HK-2 (cell line): ENCODE data around the gene SULT1A1.
"Not testable (repeated sequence)": the region's sequence is repeated elsewhere in the genome, so short reads cannot be mapped to it uniquely, and the experiment has no call there.

Source experiments
- DNase-seq: peaks from one replicate; pipeline ENCODE4 v3.0.0-alpha.2; 2018; ENCODE audit not compliant: unreplicated experiment

Gene SULT1A1

DNA sequence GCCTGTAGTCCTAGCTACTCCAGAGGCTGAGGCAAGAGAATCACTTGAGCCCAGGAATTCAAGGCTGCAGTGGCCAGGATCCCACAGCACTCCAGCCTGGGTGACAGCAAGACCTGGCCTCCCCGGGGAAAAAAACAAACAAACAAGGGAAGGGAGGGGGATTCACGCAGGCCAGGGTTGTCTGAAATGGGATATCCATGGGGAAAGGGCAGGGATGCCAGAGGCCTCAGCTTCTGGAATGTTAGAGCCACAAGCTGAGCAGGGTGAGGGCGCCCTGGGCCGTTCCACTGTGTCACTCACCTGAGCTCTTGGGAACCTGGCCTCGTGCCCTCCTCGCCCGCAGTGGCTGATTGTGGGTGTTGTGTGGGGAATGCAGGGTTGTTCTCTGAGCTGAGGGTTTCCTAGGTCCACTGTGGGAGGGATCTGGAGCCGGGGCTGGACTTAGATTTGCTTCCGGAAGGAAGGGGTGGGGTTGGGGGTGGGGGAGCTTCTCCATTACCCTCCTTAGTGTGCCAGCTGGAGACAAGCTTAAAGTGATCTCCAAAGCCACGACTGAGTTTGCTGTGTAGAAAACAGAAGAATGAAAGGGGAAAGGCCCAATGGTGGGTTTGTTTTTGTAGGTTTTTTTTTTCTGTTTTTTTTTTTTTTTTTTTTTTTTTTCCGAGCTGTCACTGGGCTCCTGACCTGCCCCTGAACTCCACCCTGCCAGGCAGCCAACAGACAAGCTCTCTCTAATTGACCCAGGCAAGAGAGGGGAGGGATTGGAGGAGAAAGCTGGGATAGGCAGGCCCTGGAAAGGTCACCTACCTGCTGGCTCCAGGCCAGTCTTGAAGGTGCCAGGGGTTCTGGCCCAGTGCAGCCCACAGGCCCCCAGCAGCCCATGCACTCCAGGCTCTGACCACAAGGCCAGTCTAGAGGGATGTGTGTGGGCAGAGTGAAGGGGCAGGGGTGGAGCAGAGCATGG lies at the start of gene SULT1A1:
SULT1A1 (minus strand) TSS at position 414 of the 964 bp plus-strand sequence. CDS start 1,189 bp downstream, outside the sequence.
- peak; percentile 59 for DNase-seq

GRCh38 chr16:28639959-28640358 lies 30.1 kb upstream of the SULT1A1 start:
- not testable (repeated sequence) for DNase-seq

- DNase-seq = not testable (repeated sequence)
Measured at GRCh38 chr16:28638359-28638758, 28.5 kb upstream of the SULT1A1 start.

GRCh38 chr16:28637765-28638164 lies 27.9 kb upstream of the SULT1A1 start, which contains the start of gene NPIPB8:
Gene NPIPB8, plus strand, starts transcription at chr16:28638065. Its CDS starts 296 bp downstream, at chr16:28638361.
- DNase-seq = not testable (repeated sequence)

GRCh38 chr16:28636093-28636823 lies 26.4 kb upstream of the SULT1A1 start:
- DNase-seq = not testable (repeated sequence)

DNA sequence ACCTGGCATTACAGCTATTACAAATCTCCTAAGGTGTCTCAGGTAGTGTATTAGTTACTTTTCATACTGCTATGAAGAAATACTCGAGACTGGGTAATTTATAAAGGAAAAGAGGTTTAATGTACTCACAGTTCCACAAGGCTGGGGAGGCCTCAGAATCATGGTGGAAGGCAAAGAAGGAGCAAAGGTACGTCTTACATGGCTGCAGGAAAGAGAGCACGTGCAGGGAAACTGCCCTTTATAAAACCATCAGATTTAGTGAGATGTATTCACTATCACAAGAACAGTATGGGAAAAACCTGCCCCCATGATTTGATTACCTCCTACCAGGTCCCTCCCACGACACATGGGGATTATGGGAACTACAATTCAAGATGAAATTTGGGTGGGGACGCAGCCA lies 21.1 kb upstream of the SULT1A1 start:
- not testable (repeated sequence) for DNase-seq

DNA sequence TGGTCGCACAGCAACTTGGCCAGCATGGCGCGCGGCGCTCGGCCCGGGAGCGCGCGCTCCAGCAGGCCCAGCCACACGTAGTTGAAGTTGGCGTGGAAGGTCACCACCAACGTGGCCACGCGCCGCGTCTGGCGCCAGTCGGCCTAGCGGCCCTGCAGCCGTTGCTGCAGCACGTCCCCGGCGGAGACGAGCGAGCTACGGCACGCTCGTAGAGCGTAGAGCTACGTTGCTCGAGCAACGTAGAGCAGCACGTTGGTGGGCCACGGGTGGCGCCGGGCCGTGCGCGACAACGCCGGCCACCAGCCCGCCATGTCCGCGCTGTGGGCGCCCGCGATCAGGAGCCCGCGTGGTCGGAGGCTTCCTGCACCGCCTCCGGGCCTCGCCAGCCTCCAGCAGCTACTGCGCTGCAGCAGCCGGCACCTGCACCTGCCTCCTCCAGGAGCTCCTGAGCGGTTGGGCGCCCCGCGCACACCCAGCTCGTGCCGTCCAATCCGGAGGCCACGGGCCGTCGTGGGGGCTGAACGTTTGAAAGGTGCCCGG lies 13.4 kb upstream of the SULT1A1 start:
- peak; percentile 67 for DNase-seq

DNA sequence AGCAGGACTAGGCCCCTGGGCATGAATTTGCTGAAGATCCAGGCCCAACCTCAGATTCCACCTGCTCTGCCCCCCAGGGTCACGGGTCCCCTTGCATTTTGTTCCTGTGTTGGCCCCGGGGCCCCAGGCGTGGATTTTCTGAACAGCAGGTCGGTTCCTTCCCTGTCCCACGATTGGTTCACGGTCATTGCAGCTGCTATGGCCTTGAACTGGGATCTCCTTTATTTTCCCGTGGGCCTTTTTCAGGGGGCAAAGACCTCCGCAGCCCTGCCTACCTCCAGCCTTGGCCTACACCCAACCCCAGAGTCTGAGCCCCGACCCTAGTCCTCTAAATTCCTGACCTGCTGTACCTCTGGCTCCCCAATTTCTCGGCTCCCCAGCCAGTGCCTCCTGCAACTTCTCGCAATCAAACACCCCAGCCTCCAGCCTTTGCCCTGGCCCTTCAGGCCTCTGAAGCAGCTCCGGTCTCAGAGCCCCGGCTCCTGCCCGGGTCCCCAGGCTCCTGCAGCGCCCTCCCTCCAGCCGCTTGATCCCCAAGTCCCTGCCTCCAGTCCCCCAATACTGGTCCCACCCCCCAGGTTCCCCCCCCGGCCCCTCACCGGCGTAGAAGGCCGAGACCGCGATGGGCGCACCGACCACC lies 12.8 kb upstream of the SULT1A1 start:
- not testable (repeated sequence) for DNase-seq

GRCh38 chr16:28621481-28622155 lies 11.8 kb upstream of the SULT1A1 start:
- DNase-seq = no peak

GRCh38 chr16:28620316-28620715 lies 10.5 kb upstream of the SULT1A1 start:
- DNase-seq = not testable (repeated sequence)

GRCh38 chr16:28617874-28618273 lies 8.0 kb upstream of the SULT1A1 start:
- DNase-seq = no peak

DNA sequence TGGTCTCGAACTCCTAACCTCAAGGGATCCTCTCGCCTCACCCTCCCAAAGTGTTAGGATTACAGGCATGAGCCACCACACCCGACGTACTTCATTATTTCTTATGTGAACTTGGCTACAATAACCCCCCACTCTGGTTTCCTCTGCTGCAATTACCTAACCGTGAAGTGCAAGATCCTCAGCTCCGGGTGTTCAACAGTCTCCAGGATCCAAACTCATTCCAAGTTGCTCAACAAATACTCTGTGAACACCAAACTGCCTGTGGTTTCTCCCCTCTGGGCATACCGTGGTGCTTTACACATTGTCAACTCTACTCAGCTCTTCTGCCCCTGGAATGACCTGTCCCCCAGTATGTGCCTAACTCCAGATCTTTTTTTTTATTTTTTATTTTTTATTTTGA lies 6.8 kb upstream of the SULT1A1 start:
- no peak for DNase-seq

GRCh38 chr16:28616224-28616577 lies 6.4 kb upstream of the SULT1A1 start:
- not testable (repeated sequence) for DNase-seq

- DNase-seq = not testable (repeated sequence)
Measured at GRCh38 chr16:28615486-28616223, 5.8 kb upstream of the SULT1A1 start.

DNA sequence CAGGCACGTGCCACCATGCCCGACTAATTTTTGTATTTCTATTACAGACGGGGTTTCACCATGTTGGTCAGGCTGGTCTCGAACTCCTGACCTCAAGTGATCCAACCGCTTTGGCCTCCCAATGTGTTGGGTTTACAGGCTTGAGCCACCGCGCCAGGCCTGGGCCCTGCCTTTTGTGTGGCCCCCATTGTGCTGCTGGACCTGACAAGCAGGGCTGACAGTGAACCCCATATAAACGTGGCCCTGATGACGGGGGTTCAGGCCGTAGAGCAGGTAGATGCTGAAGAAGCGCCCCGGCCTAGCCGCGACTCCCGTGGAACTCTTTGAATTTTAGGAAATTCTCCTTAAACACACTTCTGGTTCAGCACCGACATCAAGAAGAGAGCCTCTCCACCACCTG lies 4.7 kb upstream of the SULT1A1 start:
- not testable (repeated sequence) for DNase-seq

DNA sequence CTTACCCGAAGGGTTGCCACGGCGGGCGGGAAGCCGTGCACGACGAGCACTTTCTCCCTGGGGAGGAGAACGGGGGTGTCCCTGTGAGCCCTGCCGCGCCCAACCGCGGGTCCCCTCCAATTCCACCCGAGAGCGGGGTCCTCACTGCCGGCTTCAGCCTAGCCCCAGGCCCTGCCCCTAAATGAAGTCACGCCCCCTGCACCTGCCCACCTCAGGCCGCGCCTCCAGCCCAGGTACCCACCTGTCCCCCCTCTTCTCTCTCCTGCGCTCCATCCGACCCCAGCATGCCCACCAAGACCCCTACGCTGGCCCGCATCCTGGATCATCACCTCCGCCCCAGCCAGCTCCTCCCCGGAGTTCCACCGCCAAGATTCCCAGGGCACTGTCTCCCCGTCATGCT lies 4.1 kb upstream of the SULT1A1 start:
- DNase-seq = not testable (repeated sequence)

- not testable (repeated sequence) for DNase-seq
Measured at GRCh38 chr16:28612359-28613280, 2.8 kb upstream of the SULT1A1 start.

DNA sequence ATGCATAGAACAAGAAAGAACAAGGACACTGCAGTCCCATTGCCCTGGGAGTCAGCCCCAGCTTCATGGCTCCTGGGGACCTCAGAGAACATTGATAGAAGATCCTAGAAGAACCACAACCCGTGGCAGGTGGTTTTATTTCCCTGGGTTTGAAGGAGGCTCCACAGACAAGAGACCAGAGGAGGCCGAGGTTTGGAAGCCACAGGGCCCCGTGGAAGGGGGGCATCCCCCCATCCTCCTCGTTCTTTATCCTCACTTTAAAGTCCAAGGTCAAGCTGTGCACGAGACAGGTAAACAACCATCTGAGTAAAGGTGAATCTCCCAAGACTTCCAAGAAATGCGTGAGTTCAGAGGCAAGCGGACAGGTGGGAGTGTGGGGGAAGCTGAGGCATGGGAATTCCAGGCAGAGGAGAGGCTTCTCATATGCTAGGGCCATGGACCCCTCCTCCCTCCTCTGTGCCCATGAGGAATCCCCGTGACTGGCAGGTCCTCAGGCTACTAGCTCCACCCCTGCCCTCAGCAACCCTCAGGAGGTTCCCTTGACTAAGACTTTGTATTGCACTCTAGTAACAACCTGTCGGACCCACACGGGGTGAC lies 849 bp upstream of the SULT1A1 start:
- no peak for DNase-seq
